T-cell (primary cell): ENCODE results near the gene OFD1. TPM values are rescaled to one million over a fixed set of nuclear protein-coding genes. Genes with fewer than 3 reads are reported as not detected.
A peak's percentile ranks its signal among the peaks of the same experiment; 100 is the strongest.

ENCODE experiments used
- ATAC-seq, 4 experiments: fragments of 200-7000 bp in 3 of 4; fragments of 150-1000 bp in 1 of 4; cut with Tn5 transposase; replicated peaks in 1 of 4; 1 replicate in 3 of 4; 2 replicates in 1 of 4; pipeline ENCODE4 v1.10.0; 2021; ENCODE audit warnings: moderate library complexity in 3 of 4, mild to moderate bottlenecking in 2 of 4, moderate number of reproducible peaks in 1 of 4
- CTCF ChIA-PET, 2 donors: fragments of 300-600 bp; sonication (Branson Sonifier 250); formaldehyde crosslinking; loops; one replicate each; lab custom pipeline; 2022; ENCODE audit warnings: antibody characterized with exemption in 2 of 2; lab: Charles Lee
- POLR2A ChIA-PET, 2 donors: fragments of 300-600 bp; sonication (Branson Sonifier 250); formaldehyde crosslinking; loops; one replicate each; lab custom pipeline; 2022; ENCODE audit warnings: antibody characterized with exemption in 2 of 2; lab: Charles Lee
- DNase-seq, 35 experiments: peaks; one replicate each; pipeline versions ENCODE4 v3.0.0 to v3.0.0-alpha.2; 2013 to 2023
- H3K27ac ChIP-seq: one replicate; pipeline ENCODE4 v1.5.1; 2013; ENCODE audit warnings: low read length
- H3K27me3 ChIP-seq, 2 experiments: replicated peaks in 1 of 2; 1 replicate in 1 of 2; 2 replicates in 1 of 2; pipeline versions ENCODE4 v1.6.1 to v1.7.0; 2013; ENCODE audit warnings: low read length in 1 of 2, mixed read lengths in 1 of 2; ENCODE audit not compliant: control insufficient read depth in 2 of 2, insufficient read depth in 2 of 2; ENCODE audit errors: extremely low read depth in 1 of 2
- H3K36me3 ChIP-seq, 2 donors: 1 replicate in 1 of 2; 2 replicates in 1 of 2; pipeline versions ENCODE4 v1.6.1 to v1.7.0; 2013; ENCODE audit warnings: low read length in 1 of 2; ENCODE audit not compliant: control insufficient read depth in 2 of 2, insufficient read depth in 1 of 2; ENCODE audit errors: extremely low read depth in 1 of 2
- H3K4me1 ChIP-seq, 2 experiments: 1 replicate in 1 of 2; 2 replicates in 1 of 2; pipeline versions ENCODE4 v1.6.1 to v1.7.0; 2013; ENCODE audit warnings: low read length in 2 of 2, mixed read lengths in 1 of 2; ENCODE audit not compliant: insufficient read depth in 2 of 2, control insufficient read depth in 1 of 2; ENCODE audit errors: extremely low read depth in 1 of 2
- H3K4me3 ChIP-seq, 2 donors: 1 replicate in 1 of 2; 2 replicates in 1 of 2; pipeline versions ENCODE4 v1.5.1 to v1.7.0; 2013; ENCODE audit warnings: mild to moderate bottlenecking in 2 of 2, low read length in 1 of 2, moderate library complexity in 1 of 2; ENCODE audit not compliant: control insufficient read depth in 1 of 2; ENCODE audit errors: extremely low read depth in 1 of 2
- H3K9me3 ChIP-seq: 2 replicates; pipeline ENCODE4 v1.7.0; 2013
- H3K27ac Mint-ChIP-seq, 2 donors: one replicate each; pipeline ENCODE4 v1.8.0; 2020 to 2021; ENCODE audit warnings: mild to moderate bottlenecking in 2 of 2, mixed read lengths in 2 of 2
- H3K27me3 Mint-ChIP-seq, 2 donors: one replicate each; pipeline ENCODE4 v1.8.0; 2021 to 2022; ENCODE audit warnings: mixed read lengths in 2 of 2
- H3K36me3 Mint-ChIP-seq: one replicate; pipeline ENCODE4 v1.8.0; 2021; ENCODE audit warnings: mixed read lengths
- H3K4me1 Mint-ChIP-seq, 3 donors: one replicate each; pipeline ENCODE4 v1.8.0; 2020 to 2022; ENCODE audit warnings: mixed read lengths in 3 of 3, mild to moderate bottlenecking in 1 of 3
- H3K4me3 Mint-ChIP-seq, 3 donors: one replicate each; pipeline ENCODE4 v1.8.0; 2020 to 2022; ENCODE audit warnings: mild to moderate bottlenecking in 3 of 3, mixed read lengths in 3 of 3, moderate library complexity in 3 of 3
- H3K9me3 Mint-ChIP-seq, 3 donors: one replicate each; pipeline ENCODE4 v1.8.0; 2020 to 2022; ENCODE audit warnings: mixed read lengths in 3 of 3
- WGBS: methylation state at CpG from one replicate; pipeline ENCODE4 v1.1.5; 2013; ENCODE audit warnings: missing lambda C conversion rate; ENCODE audit not compliant: insufficient coverage; 5-methylcytosine and 5-hydroxymethylcytosine counted together
- total RNA-seq, 35 experiments: library from RNA in 6 of 35; stranded (reverse) in 6 of 35; fragments of 120-200 nt in 1 of 35; gene quantifications; one replicate each; pipeline versions ENCODE4 v1.2.1 to v1.2.4 and lab custom pipeline; 2013 to 2026

Gene OFD1
- total RNA-seq, 5 donors from 2014 or later (not counting 1 experiment from before 2014, with no cell fraction given) = 78.8 to 96.8 (median 89.3) TPM

GRCh38 chrX:13688958-13689740 is 45.4 kb upstream of the OFD1 start, which contains the start of gene RAB9A:
TSS of gene RAB9A (plus strand) at chrX:13689128. CDS start at chrX:13708747, 19,619 bp downstream.
- ChIA-PET POLR2A (interaction anchor here in 1 of 2 donors (0.5 to 1.2 kb wide), 4 partner anchors 9 to 57 kb away, joined by 3 to 10 read pairs (median 4); no protein-coding TSS in a partner anchor), CTCF (interaction anchor here (0.7 to 2.0 kb wide), 6 partner anchors 10 to 343 kb away, joined by 3 to 7 read pairs (median 4); partner anchors contain the start of genes OFD1 (in 1 of the 2) and TRAPPC2 (in 1 of the 2))
- Mint-ChIP-seq H3K4me3 (peak within 1 kb of the TSS; percentile 84 to 93 (median 84)), H3K27me3 (peaks cover 0 to 24% of the 10 kb centered on the region in 2 donors), H3K27ac (peak within 1 kb of the TSS; percentile 84 to 89), H3K36me3 (peaks cover 3% of the 10 kb centered on the region), H3K9me3 (no peaks in the 10 kb centered on the region), H3K4me1 (peaks cover 44 to 67% (median 61%) of the 10 kb centered on the region in 3 donors)
- Histone ChIP-seq H3K9me3 (no peaks in the 10 kb centered on the region), H3K27me3 (no peaks in the 10 kb centered on the region), H3K4me3 (peak within 1 kb of the TSS; percentile 68 to 81), H3K36me3 (no peaks in the 10 kb centered on the region), H3K4me1 (peaks cover 8 to 21% of the 10 kb centered on the region in 2 experiments), H3K27ac (peak within 1 kb of the TSS; percentile 73)
- WGBS = 0% methylated on average over 17 of the region's 68 CpGs
- ATAC-seq (peak; percentile 93 to 97 (median 94)), DNase-seq (peak; percentile 51 to 84 (median 70))

- H3K4me1 Mint-ChIP-seq = peaks cover 44 to 70% (median 65%) of the 10 kb centered on the region in 3 donors
- DNase-seq (peak in 1 of 35 experiments; percentile 23), ATAC-seq (no peak)
- Histone ChIP-seq H3K27me3 (no peaks in the 10 kb centered on the region), H3K36me3 (no peaks in the 10 kb centered on the region), H3K9me3 (no peaks in the 10 kb centered on the region), H3K4me3 (peak overlapping the region; percentile 68 to 81), H3K4me1 (peaks cover 8 to 25% of the 10 kb centered on the region in 2 experiments), H3K27ac (peak overlapping the region; percentile 73)
- no CpG with 5 or more reads among the region's 16 CpGs for WGBS
- H3K27ac Mint-ChIP-seq = peak overlapping the region; percentile 84 to 89
- no peaks in the 10 kb centered on the region for H3K9me3 Mint-ChIP-seq
- ChIA-PET CTCF (no interaction called here), POLR2A (interaction anchor here in 1 of 2 donors (1.1 kb wide), 1 partner anchor 57 kb away, joined by 3 read pairs; no protein-coding TSS in a partner anchor)
- H3K4me3 Mint-ChIP-seq = peak overlapping the region; percentile 84 to 93 (median 84)
- H3K36me3 Mint-ChIP-seq = peaks cover 3% of the 10 kb centered on the region
- peaks cover 0 to 23% of the 10 kb centered on the region in 2 donors for H3K27me3 Mint-ChIP-seq
Observed at GRCh38 chrX:13689741-13690211, 44.8 kb upstream of the OFD1 start.

GRCh38 chrX:13690836-13691235 is 43.7 kb upstream of the OFD1 start:
- Mint-ChIP-seq H3K27me3 (peaks cover 0 to 23% of the 10 kb centered on the region in 2 donors), H3K4me3 (peak overlapping the region; percentile 84 to 93 (median 84)), H3K36me3 (peaks cover 6% of the 10 kb centered on the region), H3K9me3 (no peaks in the 10 kb centered on the region), H3K4me1 (peaks cover 48 to 73% (median 70%) of the 10 kb centered on the region in 3 donors), H3K27ac (peak overlapping the region; percentile 84 to 89)
- Histone ChIP-seq H3K27ac (peak overlapping the region; percentile 73), H3K27me3 (no peaks in the 10 kb centered on the region), H3K4me3 (peak overlapping the region in 1 of 2 donors; percentile 68), H3K36me3 (no peaks in the 10 kb centered on the region), H3K9me3 (no peaks in the 10 kb centered on the region), H3K4me1 (peaks cover 8 to 26% of the 10 kb centered on the region in 2 experiments)
- CTCF ChIA-PET = interaction anchor here (0.5 to 0.9 kb wide), 2 partner anchors 37 to 125 kb away, joined by 3 to 4 read pairs; no protein-coding TSS in a partner anchor
- no CpG with 5 or more reads among the region's 3 CpGs for WGBS
- DNase-seq (peak in 11 of 35 experiments; percentile 4 to 48 (median 15)), ATAC-seq (no peak)
- POLR2A ChIA-PET = interaction anchor here (0.7 to 1.1 kb wide), 3 partner anchors 28 to 900 kb away, joined by 3 read pairs; partner anchors contain the start of gene PRPS2 (in 1 of the 2)

GRCh38 chrX:13691841-13692371 is 42.6 kb upstream of the OFD1 start:
- Histone ChIP-seq H3K4me3 (no peak overlapping the region), H3K27me3 (no peaks in the 10 kb centered on the region), H3K9me3 (no peaks in the 10 kb centered on the region), H3K36me3 (no peaks in the 10 kb centered on the region), H3K27ac (peak overlapping the region; percentile 41), H3K4me1 (peaks cover 8 to 34% of the 10 kb centered on the region in 2 experiments)
- ATAC-seq = no peak
- CTCF ChIA-PET = interaction anchor here (0.5 to 1.3 kb wide), 4 partner anchors 27 to 1552 kb away, joined by 3 to 7 read pairs (median 3); partner anchors contain the start of genes OFD1 (in 1 of the 2) and TRAPPC2 (in 1 of the 2)
- H3K9me3 Mint-ChIP-seq = no peaks in the 10 kb centered on the region
- peaks cover 9% of the 10 kb centered on the region for H3K36me3 Mint-ChIP-seq
- H3K4me1 Mint-ChIP-seq = peaks cover 48 to 79% (median 78%) of the 10 kb centered on the region in 3 donors
- H3K27me3 Mint-ChIP-seq = peaks cover 0 to 22% of the 10 kb centered on the region in 2 donors
- H3K27ac Mint-ChIP-seq = peak overlapping the region; percentile 50 to 75
- peak overlapping the region; percentile 2 to 46 (median 21) for H3K4me3 Mint-ChIP-seq
- POLR2A ChIA-PET = no interaction called here
- DNase-seq = peak in 1 of 35 experiments; percentile 37
- WGBS = no CpG with 5 or more reads among the region's 7 CpGs

GRCh38 chrX:13692771-13693231 is 41.7 kb upstream of the OFD1 start:
- peaks cover 0 to 19% of the 10 kb centered on the region in 2 donors for H3K27me3 Mint-ChIP-seq
- Histone ChIP-seq H3K27ac (peak overlapping the region; percentile 41), H3K36me3 (no peaks in the 10 kb centered on the region), H3K9me3 (no peaks in the 10 kb centered on the region), H3K4me1 (peaks cover 8 to 35% of the 10 kb centered on the region in 2 experiments), H3K4me3 (no peak overlapping the region), H3K27me3 (no peaks in the 10 kb centered on the region)
- ChIA-PET CTCF (interaction anchor here in 1 of 2 donors (1.2 kb wide), 1 partner anchor 186 kb away, joined by 3 read pairs; no protein-coding TSS in a partner anchor), POLR2A (no interaction called here)
- H3K36me3 Mint-ChIP-seq = peaks cover 12% of the 10 kb centered on the region
- H3K9me3 Mint-ChIP-seq = no peaks in the 10 kb centered on the region
- peak overlapping the region in 2 of 3 donors; percentile 2 to 46 for H3K4me3 Mint-ChIP-seq
- WGBS = 60% methylated on average over 1 of the region's 5 CpGs
- peaks cover 55 to 83% (median 80%) of the 10 kb centered on the region in 3 donors for H3K4me1 Mint-ChIP-seq
- H3K27ac Mint-ChIP-seq = peak overlapping the region in 1 of 2 donors; percentile 71
- DNase-seq (no peak), ATAC-seq (no peak)
